ENCODE results near the gene CIBAR2.
A peak's percentile ranks its signal among the peaks of the same experiment; 100 is the strongest.

CIBAR2 gene

DNA sequence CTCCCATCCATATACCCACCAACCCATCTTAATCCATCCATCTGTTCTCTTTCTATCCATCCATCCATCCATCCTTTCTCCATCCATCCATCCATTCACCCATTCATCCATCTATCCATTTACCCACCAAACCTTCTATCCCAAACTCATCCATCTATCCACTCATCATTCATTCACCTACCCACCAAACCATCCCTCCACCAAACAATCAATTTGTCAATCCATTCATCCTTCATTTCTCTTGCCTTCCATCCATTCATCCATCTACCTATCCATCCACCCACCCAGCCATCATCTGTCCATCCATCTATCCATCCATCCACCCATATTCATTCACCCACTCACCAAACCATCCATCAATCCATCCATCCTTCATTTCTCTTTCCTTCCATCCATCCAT, 44.6 kb upstream of the CIBAR2 start:
- Histone ChIP-seq H3K36me3 (no peaks in the 10 kb centered on the region), H3K4me3 (no peak overlapping the region), H3K27ac (no peak overlapping the region), H3K9me3 (no peaks in the 10 kb centered on the region), H3K4me1 (peaks cover 0 to 51% (median 31%) of the 10 kb centered on the region in 4 donors), H3K27me3 (no peaks in the 10 kb centered on the region)
- intact Hi-C loops (cut with DNase I; ENCODE audit: low total_unique reads): no loop called here
- no peak for DNase-seq
- TF ChIP-seq, protein P1, sequence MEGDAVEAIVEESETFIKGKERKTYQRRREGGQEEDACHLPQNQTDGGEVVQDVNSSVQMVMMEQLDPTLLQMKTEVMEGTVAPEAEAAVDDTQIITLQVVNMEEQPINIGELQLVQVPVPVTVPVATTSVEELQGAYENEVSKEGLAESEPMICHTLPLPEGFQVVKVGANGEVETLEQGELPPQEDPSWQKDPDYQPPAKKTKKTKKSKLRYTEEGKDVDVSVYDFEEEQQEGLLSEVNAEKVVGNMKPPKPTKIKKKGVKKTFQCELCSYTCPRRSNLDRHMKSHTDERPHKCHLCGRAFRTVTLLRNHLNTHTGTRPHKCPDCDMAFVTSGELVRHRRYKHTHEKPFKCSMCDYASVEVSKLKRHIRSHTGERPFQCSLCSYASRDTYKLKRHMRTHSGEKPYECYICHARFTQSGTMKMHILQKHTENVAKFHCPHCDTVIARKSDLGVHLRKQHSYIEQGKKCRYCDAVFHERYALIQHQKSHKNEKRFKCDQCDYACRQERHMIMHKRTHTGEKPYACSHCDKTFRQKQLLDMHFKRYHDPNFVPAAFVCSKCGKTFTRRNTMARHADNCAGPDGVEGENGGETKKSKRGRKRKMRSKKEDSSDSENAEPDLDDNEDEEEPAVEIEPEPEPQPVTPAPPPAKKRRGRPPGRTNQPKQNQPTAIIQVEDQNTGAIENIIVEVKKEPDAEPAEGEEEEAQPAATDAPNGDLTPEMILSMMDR (IDR thresholded peaks at IDR 0.05): no peak

DNA sequence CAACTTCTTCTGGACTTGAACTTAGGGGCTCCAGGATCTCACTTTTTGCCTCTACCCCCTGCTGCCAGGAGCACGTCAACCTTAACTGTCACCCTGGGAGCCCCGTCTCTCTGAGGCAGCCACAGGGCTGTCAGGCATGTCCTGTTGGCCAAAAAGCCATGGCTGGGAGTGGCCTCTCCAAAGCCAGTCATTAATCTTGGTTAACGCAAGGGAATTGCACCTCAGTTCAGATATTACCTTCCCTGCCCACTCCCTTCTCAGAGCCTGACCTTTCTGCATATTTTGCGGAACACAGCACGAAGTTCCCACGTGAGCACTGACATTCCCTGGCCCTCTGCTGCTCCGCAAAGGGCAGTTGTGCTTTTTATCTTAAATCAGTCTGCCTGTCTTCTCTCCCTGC, 44.2 kb upstream of the CIBAR2 start:
- Histone ChIP-seq H3K9me3 (no peaks in the 10 kb centered on the region), H3K4me1 (peaks cover under 1 to 51% (median 30%) of the 10 kb centered on the region in 4 donors), H3K27me3 (no peaks in the 10 kb centered on the region), H3K27ac (no peak overlapping the region), H3K4me3 (no peak overlapping the region), H3K36me3 (no peaks in the 10 kb centered on the region)
- intact Hi-C loops (cut with DNase I; ENCODE audit: low total_unique reads): no loop called here
- TF ChIP-seq, protein P1 (IDR thresholded peaks at IDR 0.05): no peak
- DNase-seq: no peak

DNA sequence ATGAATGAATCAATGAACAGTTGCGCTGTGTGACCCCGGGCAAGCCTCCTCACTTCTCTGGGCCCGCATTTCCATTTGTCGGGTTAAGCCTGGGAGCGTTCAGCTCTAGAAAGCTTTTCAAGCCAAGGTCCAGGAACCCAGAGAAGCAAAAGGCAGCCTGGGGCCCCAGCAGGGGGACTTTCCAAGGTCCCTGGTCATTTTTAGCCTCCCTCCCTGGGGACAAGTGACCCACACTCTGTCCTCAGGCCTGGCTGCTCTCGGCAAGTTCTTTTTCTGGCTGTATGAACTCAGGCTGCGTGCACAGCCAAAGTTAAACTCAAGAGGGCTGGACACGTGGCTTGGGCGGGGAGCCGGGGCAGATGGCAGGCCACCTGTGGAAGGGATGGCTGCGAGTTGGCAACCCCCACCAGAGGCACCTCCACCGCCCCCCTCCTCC, 41.4 kb upstream of the CIBAR2 start:
- peaks cover 4 to 56% (median 44%) of the 10 kb centered on the region in 4 donors for H3K4me1 ChIP-seq
- no peaks in the 10 kb centered on the region for H3K36me3 ChIP-seq
- TF ChIP-seq, protein P1 (IDR thresholded peaks at IDR 0.05): no peak
- no peaks in the 10 kb centered on the region for H3K9me3 ChIP-seq
- H3K4me3 ChIP-seq: no peak overlapping the region
- no peaks in the 10 kb centered on the region for H3K27me3 ChIP-seq
- DNase-seq: peak; percentile 40 to 88
- intact Hi-C loops (cut with DNase I; ENCODE audit: low total_unique reads): no loop called here
- peak overlapping the region; percentile 26 to 71 for H3K27ac ChIP-seq

DNA sequence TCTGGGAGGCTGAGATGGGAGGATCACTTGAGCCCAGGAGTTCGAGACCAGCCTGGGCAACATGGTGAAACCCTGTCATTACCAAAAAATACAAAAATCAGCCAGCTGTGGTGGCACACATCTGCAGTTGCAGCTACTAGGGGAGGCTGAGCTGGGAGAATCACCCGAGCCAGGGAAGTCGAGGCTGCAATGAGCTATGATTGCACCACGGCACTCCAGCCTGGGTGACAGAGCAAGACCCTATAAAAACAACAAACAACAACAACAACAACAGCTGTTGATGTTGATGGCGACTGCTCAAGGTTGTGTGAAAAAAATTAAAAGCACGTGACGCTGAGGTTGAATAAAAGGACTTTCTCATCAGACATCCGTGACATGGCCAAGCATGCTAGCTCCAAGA, 40.8 kb upstream of the CIBAR2 start:
- H3K27me3 ChIP-seq: no peaks in the 10 kb centered on the region
- intact Hi-C loops (cut with DNase I; ENCODE audit: low total_unique reads): no loop called here
- H3K4me3 ChIP-seq: no peak overlapping the region
- H3K9me3 ChIP-seq: no peaks in the 10 kb centered on the region
- peaks cover 4 to 58% (median 46%) of the 10 kb centered on the region in 4 donors for H3K4me1 ChIP-seq
- DNase-seq: no peak
- no peaks in the 10 kb centered on the region for H3K36me3 ChIP-seq
- H3K27ac ChIP-seq: peak overlapping the region in 1 of 2 donors; percentile 71
- TF ChIP-seq, protein P1 (IDR thresholded peaks at IDR 0.05): no peak

DNA sequence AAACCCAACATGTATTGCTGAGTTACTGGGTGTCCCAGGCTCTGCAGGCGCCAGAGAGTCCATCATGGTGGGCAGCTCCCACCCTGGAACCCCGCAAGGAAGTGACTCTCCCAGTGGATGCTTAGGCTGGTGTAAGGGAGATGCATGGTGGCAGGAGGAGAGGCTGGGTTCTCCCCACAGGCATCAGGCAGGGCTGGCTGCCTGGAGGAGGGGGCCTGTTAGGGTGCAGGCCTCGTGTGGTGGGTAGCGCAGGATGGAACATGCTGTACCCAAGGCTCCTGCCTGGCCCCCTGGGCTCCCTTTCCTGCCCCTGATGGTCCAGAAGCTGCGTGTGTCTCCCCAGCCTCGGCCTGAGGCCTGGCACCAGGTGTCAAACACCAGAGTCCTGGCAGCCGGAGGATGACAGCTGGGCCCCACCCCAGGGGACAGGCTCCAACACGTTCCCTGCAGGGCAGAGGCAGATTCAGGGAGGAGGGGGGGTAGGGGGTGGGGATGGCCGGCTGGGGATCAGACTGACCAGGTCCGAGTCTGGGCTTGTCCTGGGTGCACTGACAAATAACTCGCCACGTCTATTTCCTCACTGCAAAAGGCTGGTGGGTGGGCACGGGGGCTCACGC, 40.2 kb upstream of the CIBAR2 start:
- TF ChIP-seq, protein P1 (IDR thresholded peaks at IDR 0.05): no peak
- intact Hi-C loops (cut with DNase I; ENCODE audit: low total_unique reads): no loop called here
- H3K27me3 ChIP-seq: no peaks in the 10 kb centered on the region
- H3K4me3 ChIP-seq: no peak overlapping the region
- no peaks in the 10 kb centered on the region for H3K9me3 ChIP-seq
- H3K4me1 ChIP-seq: peaks cover 4 to 58% (median 47%) of the 10 kb centered on the region in 4 donors
- H3K36me3 ChIP-seq: no peaks in the 10 kb centered on the region
- peak overlapping the region; percentile 71 for H3K27ac ChIP-seq
- DNase-seq: no peak

All from tibial artery (tissue), 4 donors.